ENCODE results near the gene TYW5.

Gene TYW5

GRCh38 chr2:199956062-199956380 is 730 bp upstream of the TYW5 start:
- DNase-seq (ENCODE audit: insufficient read length, low spot score), result no peak
- peak; percentile 41 for FAIRE-seq
- no peak for TF ChIP-seq POLR2A (IDR thresholded peaks at IDR 0.05; ENCODE audit: low read depth, low read length)

- TF ChIP-seq POLR2A (IDR thresholded peaks at IDR 0.05; ENCODE audit: low read depth, low read length), result no peak
- FAIRE-seq (no peak), DNase-seq (ENCODE audit: insufficient read length, low spot score) (peak; percentile 44)
Observed at GRCh38 chr2:199955007-199955338, 318 bp downstream of the TYW5 start.

DNA sequence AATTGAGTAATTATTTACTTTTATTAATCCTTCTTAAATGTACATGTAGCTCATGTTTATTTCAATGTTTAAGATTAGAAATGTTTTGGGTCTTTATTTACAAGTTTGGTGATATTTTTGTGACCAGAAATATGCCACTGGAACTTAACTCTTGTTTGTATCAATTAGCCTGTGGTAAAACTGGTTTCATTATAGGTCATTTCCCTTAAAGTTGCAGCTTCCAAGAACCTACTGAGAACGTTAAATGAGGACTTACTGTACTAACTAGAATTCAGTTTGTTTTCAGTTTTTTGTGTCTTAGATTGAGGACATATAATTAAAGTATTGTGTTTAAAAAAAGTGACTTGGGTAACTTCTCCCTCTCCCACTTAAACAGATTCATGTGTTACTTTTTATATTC is 4.3 kb downstream of the TYW5 start:
- FAIRE-seq (no peak), DNase-seq (ENCODE audit: insufficient read length, low spot score) (no peak)
- TF ChIP-seq POLR2A (IDR thresholded peaks at IDR 0.05; ENCODE audit: low read depth, low read length), result no peak

GRCh38 chr2:199950396-199950795 is 4.9 kb downstream of the TYW5 start:
- peak; percentile 23 for FAIRE-seq
- no peak for DNase-seq (ENCODE audit: insufficient read length, low spot score)
- no peak for TF ChIP-seq POLR2A (IDR thresholded peaks at IDR 0.05; ENCODE audit: low read depth, low read length)

DNA sequence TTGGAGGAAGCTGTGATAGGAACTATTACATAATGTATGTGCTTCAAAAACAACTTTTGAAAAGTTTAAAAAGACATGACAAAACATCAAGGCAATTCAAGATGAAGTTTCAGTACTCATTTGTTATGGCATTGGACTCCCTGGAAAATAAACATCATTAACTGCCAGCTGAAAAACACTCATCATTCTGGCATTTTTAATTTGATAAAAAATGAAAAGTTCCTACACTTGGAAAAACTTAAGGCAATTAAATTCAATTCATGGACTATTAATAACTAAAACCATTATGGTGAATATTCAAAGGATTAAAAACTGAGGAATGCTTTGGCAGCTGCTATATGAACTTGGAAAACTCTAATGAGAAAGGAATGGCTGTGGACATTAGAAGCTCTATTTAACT is 8.5 kb downstream of the TYW5 start:
- TF ChIP-seq POLR2A (IDR thresholded peaks at IDR 0.05; ENCODE audit: low read depth, low read length), result no peak
- no peak for DNase-seq (ENCODE audit: insufficient read length, low spot score)
- FAIRE-seq, result no peak

- no peak for DNase-seq (ENCODE audit: insufficient read length, low spot score)
- no peak for FAIRE-seq
- TF ChIP-seq POLR2A (IDR thresholded peaks at IDR 0.05; ENCODE audit: low read depth, low read length), result no peak
Observed at GRCh38 chr2:199946196-199946595, 9.1 kb downstream of the TYW5 start.

DNA sequence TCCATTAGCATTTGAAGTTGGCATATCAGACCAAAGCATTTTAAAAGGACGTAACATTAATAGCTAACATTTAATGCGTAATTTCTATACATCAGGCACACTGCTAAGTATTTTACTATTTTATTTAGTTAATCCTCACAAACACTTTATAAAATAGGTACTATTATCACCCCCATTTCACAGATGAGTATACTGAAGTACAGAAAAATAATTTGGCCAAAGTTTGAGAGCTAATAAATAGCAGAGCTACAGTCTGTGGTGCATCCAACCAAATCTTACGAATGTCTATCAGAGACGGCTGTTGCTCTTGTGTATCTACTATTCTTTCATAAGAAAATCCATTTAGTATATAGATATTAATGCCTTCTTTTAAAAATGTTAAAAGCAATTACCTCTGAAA is 11.9 kb downstream of the TYW5 start:
- FAIRE-seq, result no peak
- no peak for DNase-seq (ENCODE audit: insufficient read length, low spot score)
- TF ChIP-seq POLR2A (IDR thresholded peaks at IDR 0.05; ENCODE audit: low read depth, low read length), result no peak

GRCh38 chr2:199940373-199940772 is 14.9 kb downstream of the TYW5 start:
- FAIRE-seq, result peak; percentile 69
- DNase-seq (ENCODE audit: insufficient read length, low spot score), result no peak
- TF ChIP-seq POLR2A (IDR thresholded peaks at IDR 0.05; ENCODE audit: low read depth, low read length), result no peak

- DNase-seq (ENCODE audit: insufficient read length, low spot score), result no peak
- peak; percentile 67 for FAIRE-seq
- no peak for TF ChIP-seq POLR2A (IDR thresholded peaks at IDR 0.05; ENCODE audit: low read depth, low read length)
Observed at GRCh38 chr2:199936554-199936953, 18.7 kb downstream of the TYW5 start.

DNA sequence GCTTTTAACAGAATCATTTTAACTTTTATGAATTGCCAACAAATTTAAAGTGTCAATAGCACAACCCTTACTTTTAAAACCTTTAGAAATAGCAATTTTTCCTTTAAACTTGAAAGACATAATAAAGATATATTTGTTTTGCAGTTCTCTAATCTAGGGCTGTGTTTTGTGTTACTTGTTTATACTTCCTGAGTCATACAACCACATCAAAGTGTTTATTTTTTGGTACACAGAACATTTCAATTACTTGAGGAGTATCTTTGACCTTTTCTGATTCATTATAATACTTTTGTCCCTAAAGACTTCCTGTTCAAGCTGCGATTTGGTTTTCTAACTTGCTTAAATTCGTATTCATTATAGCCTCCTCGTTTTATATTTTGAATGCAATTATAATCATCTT is 21.8 kb downstream of the TYW5 start:
- no peak for DNase-seq (ENCODE audit: insufficient read length, low spot score)
- no peak for FAIRE-seq
- TF ChIP-seq POLR2A (IDR thresholded peaks at IDR 0.05; ENCODE audit: low read depth, low read length), result no peak

GRCh38 chr2:199932312-199932855 is 22.9 kb downstream of the TYW5 start:
- DNase-seq (ENCODE audit: insufficient read length, low spot score) (no peak), FAIRE-seq (peak; percentile 11)
- TF ChIP-seq POLR2A (IDR thresholded peaks at IDR 0.05; ENCODE audit: low read depth, low read length), result no peak

GRCh38 chr2:199929262-199929661 is 26.0 kb downstream of the TYW5 start:
- DNase-seq (ENCODE audit: insufficient read length, low spot score) (no peak), FAIRE-seq (peak; percentile 15)
- no peak for TF ChIP-seq POLR2A (IDR thresholded peaks at IDR 0.05; ENCODE audit: low read depth, low read length)

DNA sequence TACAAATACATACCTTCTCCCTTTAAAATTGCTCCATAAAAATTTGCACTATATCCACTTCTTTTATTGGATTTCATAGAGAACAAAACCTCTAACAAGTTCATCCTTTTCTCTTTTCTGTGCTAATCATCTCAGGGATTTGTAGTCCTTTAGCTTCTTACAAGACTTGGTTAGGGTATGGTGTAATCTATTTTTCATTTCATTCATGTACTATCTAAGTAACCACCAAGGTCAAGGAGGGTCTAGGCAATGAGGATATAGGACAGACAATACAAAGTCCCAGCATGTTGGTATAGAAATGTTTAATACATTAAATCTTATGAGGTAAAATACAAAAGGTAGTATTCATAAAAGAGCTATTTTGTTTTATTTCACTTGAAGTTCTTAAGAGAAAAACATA is 26.7 kb downstream of the TYW5 start:
- no peak for TF ChIP-seq POLR2A (IDR thresholded peaks at IDR 0.05; ENCODE audit: low read depth, low read length)
- FAIRE-seq (peak; percentile 67), DNase-seq (ENCODE audit: insufficient read length, low spot score) (no peak)

DNA sequence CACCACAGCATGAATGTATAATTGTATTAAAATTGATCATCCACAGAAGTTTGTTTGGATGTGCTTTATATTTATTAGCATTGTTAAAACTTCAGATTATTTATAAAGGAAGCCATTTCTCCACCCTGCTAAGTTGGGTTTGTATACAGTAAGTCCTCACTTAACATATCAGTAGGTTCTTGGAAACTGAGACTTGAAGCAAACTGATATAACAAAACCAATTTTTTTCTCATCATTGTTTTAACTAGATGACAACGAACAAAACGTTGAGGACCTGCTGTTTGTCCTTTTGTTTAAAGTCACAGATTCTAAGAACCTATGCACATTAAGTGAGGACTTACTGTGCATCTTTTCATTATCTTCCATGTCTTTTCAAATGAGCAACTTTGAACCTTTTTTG is 27.1 kb downstream of the TYW5 start:
- FAIRE-seq, result peak; percentile 69
- no peak for TF ChIP-seq POLR2A (IDR thresholded peaks at IDR 0.05; ENCODE audit: low read depth, low read length)
- DNase-seq (ENCODE audit: insufficient read length, low spot score), result no peak

- FAIRE-seq (no peak), DNase-seq (ENCODE audit: insufficient read length, low spot score) (no peak)
- no peak for TF ChIP-seq POLR2A (IDR thresholded peaks at IDR 0.05; ENCODE audit: low read depth, low read length)
Observed at GRCh38 chr2:199926806-199927205, 28.5 kb downstream of the TYW5 start.

DNA sequence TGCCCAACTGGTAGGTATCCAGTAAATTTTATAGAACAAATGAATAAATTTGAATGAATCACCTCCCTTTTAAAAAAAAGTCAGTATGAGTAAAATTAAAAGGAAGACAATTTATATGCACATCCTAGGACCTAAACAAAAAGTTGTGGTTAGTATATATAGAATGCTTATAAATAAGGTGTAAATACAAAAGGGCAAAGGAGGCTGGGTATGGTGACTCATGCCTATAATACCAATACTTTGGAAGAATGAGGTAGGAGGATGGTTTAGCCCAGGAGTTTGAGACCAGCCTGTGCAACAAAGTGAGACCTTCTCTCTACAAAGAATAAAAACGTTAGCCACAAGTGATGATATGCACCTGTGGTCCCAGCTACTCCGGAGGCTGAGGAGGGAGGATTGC is 31.4 kb downstream of the TYW5 start:
- no peak for TF ChIP-seq POLR2A (IDR thresholded peaks at IDR 0.05; ENCODE audit: low read depth, low read length)
- DNase-seq (ENCODE audit: insufficient read length, low spot score) (no peak), FAIRE-seq (no peak)
